Keratinocyte (primary cell): Measurements from ENCODE around the gene TCIRG1. TPM values are rescaled to one million over a fixed set of nuclear protein-coding genes. Genes with fewer than 3 reads are reported as not detected.

Experiments used
- DNase-seq: peaks from one replicate; pipeline ENCODE4 v3.0.0-alpha.2; 2011; ENCODE audit warnings: low read depth, missing footprints, low spot score
- FAIRE-seq: peaks from 2 replicates; lab custom pipeline; 2011; peaks lifted over from hg19 to GRCh38; lab: Jason Lieb, UNC
- H2AFZ ChIP-seq: 2 replicates; pipeline ENCODE4 v1.6.0; 2012; ENCODE audit warnings: low read length, control low read depth, inconsistent platforms; ENCODE audit not compliant: control insufficient read depth
- H3K27ac ChIP-seq: 2 replicates; pipeline ENCODE4 v1.5.1; 2011; ENCODE audit warnings: low read length; ENCODE audit not compliant: control insufficient read depth, insufficient read depth
- H3K27me3 ChIP-seq: 3 replicates; pipeline ENCODE4 v1.6.0; 2011; ENCODE audit warnings: low read length; ENCODE audit not compliant: control insufficient read depth, insufficient read depth; ENCODE audit errors: extremely low read depth
- H3K36me3 ChIP-seq, 2 experiments: 2 replicates in 1 of 2; 3 replicates in 1 of 2; pipeline ENCODE4 v1.5.1; 2011; ENCODE audit warnings: low read length in 2 of 2, mild to moderate bottlenecking in 1 of 2; ENCODE audit not compliant: control insufficient read depth in 2 of 2, insufficient read depth in 2 of 2; ENCODE audit errors: extremely low read depth in 1 of 2
- H3K4me1 ChIP-seq: 3 replicates; pipeline ENCODE4 v1.5.1; 2011; ENCODE audit warnings: low read length; ENCODE audit not compliant: control insufficient read depth, insufficient read depth; ENCODE audit errors: extremely low read depth
- H3K4me2 ChIP-seq: 3 replicates; pipeline ENCODE4 v1.6.0; 2011; ENCODE audit warnings: low read depth, low read length; ENCODE audit not compliant: control insufficient read depth, insufficient read depth; ENCODE audit errors: extremely low read depth
- H3K4me3 ChIP-seq, 3 experiments: fragments of 200-600 bp in 1 of 3; sonication (generic) in 1 of 3; 2 replicates in 2 of 3; 3 replicates in 1 of 3; pipeline ENCODE4 v1.5.1; 2011 to 2016; ENCODE audit warnings: low read length in 3 of 3, mild to moderate bottlenecking in 3 of 3, control low read depth in 2 of 3, inconsistent platforms in 1 of 3, low read depth in 1 of 3, mixed read lengths in 1 of 3, mixed run types in 1 of 3, moderate library complexity in 1 of 3; ENCODE audit not compliant: control insufficient read depth in 2 of 3, insufficient read depth in 2 of 3; ENCODE audit errors: extremely low read depth in 1 of 3
- H3K79me2 ChIP-seq: 2 replicates; pipeline ENCODE4 v1.6.0; 2012; ENCODE audit warnings: low read length; ENCODE audit not compliant: control insufficient read depth, insufficient read depth
- H3K9ac ChIP-seq: 3 replicates; pipeline ENCODE4 v1.6.0; 2011; ENCODE audit warnings: low read length; ENCODE audit not compliant: control insufficient read depth, insufficient read depth; ENCODE audit errors: extremely low read depth
- H3K9me1 ChIP-seq: 3 replicates; pipeline ENCODE4 v1.6.0; 2011; ENCODE audit warnings: low read length; ENCODE audit not compliant: control insufficient read depth, insufficient read depth; ENCODE audit errors: extremely low read depth
- H3K9me3 ChIP-seq: 2 replicates; pipeline ENCODE4 v1.5.1; 2012; ENCODE audit warnings: low read depth, low read length; ENCODE audit not compliant: control insufficient read depth
- H4K20me1 ChIP-seq: 3 replicates; pipeline ENCODE4 v1.6.0; 2011; ENCODE audit warnings: low read length; ENCODE audit not compliant: control insufficient read depth, insufficient read depth; ENCODE audit errors: extremely low read depth
- CTCF ChIP-seq, 3 experiments: IDR thresholded peaks in 1 of 3; conservative IDR thresholded peaks in 1 of 3; optimal IDR thresholded peaks in 1 of 3; 2 replicates in 2 of 3; 3 replicates in 1 of 3; pipeline versions ENCODE3 to v1.5.1; 2011; ENCODE audit warnings: low read length in 3 of 3, mild to moderate bottlenecking in 3 of 3, moderate library complexity in 2 of 3, control low read depth in 1 of 3, inconsistent platforms in 1 of 3; ENCODE audit not compliant: insufficient read depth in 2 of 3; ENCODE audit errors: extremely low read depth in 1 of 3
- EZH2 ChIP-seq: IDR thresholded peaks from one replicate; pipeline ENCODE4 v1.6.1; 2012; ENCODE audit warnings: inconsistent platforms, mild to moderate bottlenecking, low read length, moderate library complexity
- dilution Hi-C: fragments of 300-500 bp; cut with MboI; formaldehyde crosslinking; loops from one replicate; pipeline ENCODE4 v1.7.0; 2020; ENCODE audit warnings: low sequenced_read_pairs; ENCODE audit not compliant: extremely low pct_ligation_motif_present
- polyA plus RNA-seq, 5 experiments: library from polyadenylated mRNA; depleted of rRNA in 3 of 5; stranded (reverse) in 3 of 5; stranded (forward) in 1 of 5; unstranded in 1 of 5; fragments of >200 nt; gene quantifications; 1 replicate in 1 of 5; 2 replicates in 3 of 5; 3 replicates in 1 of 5; pipeline versions ENCODE4 v1.2.1 to v1.2.3, GENCODE V29; 2011 to 2012; ENCODE audit warnings: missing spikeins in 2 of 5, low read depth in 1 of 5, low replicate concordance in 1 of 5

The TCIRG1 gene
- polyA plus RNA-seq, 1 donor (not counting 4 experiments of a cell fraction or from before 2014, with no cell fraction given), result 12.7 TPM

GRCh38 chr11:68081691-68082090 is 42.9 kb downstream of the TCIRG1 start:
- H3K9me1 ChIP-seq, result no peaks in the 10 kb centered on the region
- no peak for TF ChIP-seq CTCF (optimal IDR thresholded peaks at IDR 0.05 in 1 of 3, IDR thresholded peaks at IDR 0.05 in 1 of 3, conservative IDR thresholded peaks at IDR 0.05 in 1 of 3; ENCODE audit: extremely low read depth in 1 of 3, insufficient read depth in 2 of 3, low read length in 3 of 3)
- TF ChIP-seq EZH2, result no peak
- no peak overlapping the region for H3K4me2 ChIP-seq
- dilution Hi-C loops, result no loop called here
- no peaks in the 10 kb centered on the region for H3K36me3 ChIP-seq
- no peak overlapping the region for H3K27ac ChIP-seq
- H2AFZ ChIP-seq, result no peak overlapping the region
- H4K20me1 ChIP-seq, result no peaks in the 10 kb centered on the region
- H3K9me3 ChIP-seq, result no peaks in the 10 kb centered on the region
- DNase-seq (no peak), FAIRE-seq (no peak)
- no peaks in the 10 kb centered on the region for H3K4me1 ChIP-seq
- H3K9ac ChIP-seq, result no peak overlapping the region
- no peak overlapping the region for H3K4me3 ChIP-seq
- no peaks in the 10 kb centered on the region for H3K79me2 ChIP-seq
- no peaks in the 10 kb centered on the region for H3K27me3 ChIP-seq

- Histone ChIP-seq H3K4me1 (no peaks in the 10 kb centered on the region), H3K4me3 (no peak overlapping the region), H4K20me1 (no peaks in the 10 kb centered on the region), H3K27me3 (no peaks in the 10 kb centered on the region), H2AFZ (no peak overlapping the region), H3K27ac (no peak overlapping the region), H3K36me3 (no peaks in the 10 kb centered on the region), H3K9me1 (no peaks in the 10 kb centered on the region), H3K9ac (no peak overlapping the region), H3K9me3 (no peaks in the 10 kb centered on the region), H3K4me2 (no peak overlapping the region), H3K79me2 (no peaks in the 10 kb centered on the region)
- dilution Hi-C loops, result no loop called here
- FAIRE-seq (no peak), DNase-seq (no peak)
- no peak for TF ChIP-seq EZH2
- TF ChIP-seq CTCF (optimal IDR thresholded peaks at IDR 0.05 in 1 of 3, IDR thresholded peaks at IDR 0.05 in 1 of 3, conservative IDR thresholded peaks at IDR 0.05 in 1 of 3; ENCODE audit: extremely low read depth in 1 of 3, insufficient read depth in 2 of 3, low read length in 3 of 3), result no peak
Measured at GRCh38 chr11:68082481-68082880, 43.7 kb downstream of the TCIRG1 start.
